Transverse colon (tissue), 3 donors: ENCODE results near the gene HDLBP.

Experiments
- POLR2A ChIP-seq: fragments of 450-650 bp; IDR thresholded peaks from one replicate; pipeline ENCODE4 v1.6.1; 2016; ENCODE audit warnings: antibody characterized with exemption, mild to moderate bottlenecking, moderate library complexity
- TF ChIP-seq, protein P1 (sequence below), 5 experiments: fragments of 200-600 bp in 3 of 5; fragments of 450-650 bp in 2 of 5; sonication (generic) in 3 of 5; IDR thresholded peaks; 1 replicate in 2 of 5; 2 replicates in 3 of 5; pipeline ENCODE4 v1.5.1; 2016 to 2017; ENCODE audit warnings: antibody characterized with exemption in 5 of 5, inconsistent platforms in 3 of 5, mild to moderate bottlenecking in 2 of 5, moderate library complexity in 1 of 5

DNA sequence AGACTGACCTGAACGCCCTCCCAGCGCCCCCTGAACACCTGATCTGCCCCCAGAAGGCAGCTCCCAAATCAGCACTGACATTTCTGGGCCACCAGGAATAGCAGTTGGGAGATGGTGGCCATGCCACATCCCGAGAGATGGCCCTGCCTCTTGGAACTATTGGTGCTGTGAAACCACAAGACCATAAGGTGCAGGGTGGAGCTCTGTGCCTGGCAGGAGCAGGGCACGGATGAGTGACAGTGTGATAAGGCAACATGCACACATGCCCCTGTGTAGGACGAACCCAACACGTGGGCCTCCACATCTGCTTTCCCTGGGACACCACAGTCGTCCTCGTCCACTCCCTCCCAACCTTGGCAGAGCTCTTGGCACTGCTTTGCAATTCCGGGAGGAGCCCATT lies 100.1 kb downstream of the HDLBP start:
- TF ChIP-seq, protein P1, sequence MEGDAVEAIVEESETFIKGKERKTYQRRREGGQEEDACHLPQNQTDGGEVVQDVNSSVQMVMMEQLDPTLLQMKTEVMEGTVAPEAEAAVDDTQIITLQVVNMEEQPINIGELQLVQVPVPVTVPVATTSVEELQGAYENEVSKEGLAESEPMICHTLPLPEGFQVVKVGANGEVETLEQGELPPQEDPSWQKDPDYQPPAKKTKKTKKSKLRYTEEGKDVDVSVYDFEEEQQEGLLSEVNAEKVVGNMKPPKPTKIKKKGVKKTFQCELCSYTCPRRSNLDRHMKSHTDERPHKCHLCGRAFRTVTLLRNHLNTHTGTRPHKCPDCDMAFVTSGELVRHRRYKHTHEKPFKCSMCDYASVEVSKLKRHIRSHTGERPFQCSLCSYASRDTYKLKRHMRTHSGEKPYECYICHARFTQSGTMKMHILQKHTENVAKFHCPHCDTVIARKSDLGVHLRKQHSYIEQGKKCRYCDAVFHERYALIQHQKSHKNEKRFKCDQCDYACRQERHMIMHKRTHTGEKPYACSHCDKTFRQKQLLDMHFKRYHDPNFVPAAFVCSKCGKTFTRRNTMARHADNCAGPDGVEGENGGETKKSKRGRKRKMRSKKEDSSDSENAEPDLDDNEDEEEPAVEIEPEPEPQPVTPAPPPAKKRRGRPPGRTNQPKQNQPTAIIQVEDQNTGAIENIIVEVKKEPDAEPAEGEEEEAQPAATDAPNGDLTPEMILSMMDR (IDR thresholded peaks at IDR 0.05) = no peak
- TF ChIP-seq POLR2A = no peak
